K562 (cell line): Measurements from ENCODE around the gene SYNM. TPM values are rescaled to one million over a fixed set of nuclear protein-coding genes. Genes with fewer than 3 reads are reported as not detected.

Experiments used
- ATAC-seq: fragments of 200-7000 bp; cut with Tn5 transposase; 3 replicates; pipeline ENCODE4 v1.9.1; 2020; ENCODE audit warnings: moderate library complexity
- BruUV-seq: library from RNA; stranded (reverse); fragments of 400-500 nt; replicated peaks from 2 replicates; lab custom pipeline; 2021; lab: Mats Ljungman, UMichigan
- CTCF ChIA-PET: fragments of 300-600 bp; formaldehyde crosslinking; extraction: SDS; loops from one replicate; lab custom pipeline; 2021; ENCODE audit warnings: low intra/inter-chr PET ratio; lab: Yijun Ruan, JAX
- POLR2A ChIA-PET: fragments of 300-600, 350-650 bp; sonication (Branson Sonifier 250); formaldehyde crosslinking; extraction: SDS; loops from one replicate; lab custom pipeline; 2021; ENCODE audit warnings: antibody characterized with exemption, inconsistent platforms; lab: Yijun Ruan, JAX
- DNase-seq, 4 experiments: peaks; one replicate each; pipeline versions ENCODE4 v3.0.0 to v3.0.0-alpha.2; 2011 to 2018; ENCODE audit warnings: low spot score in 3 of 4, mixed read lengths in 3 of 4; ENCODE audit errors: extremely low read depth in 1 of 4
- FAIRE-seq: peaks from 2 replicates; lab custom pipeline; 2011; peaks lifted over from hg19 to GRCh38; lab: Jason Lieb, UNC
- H2AFZ ChIP-seq: 2 replicates; pipeline ENCODE4 v1.6.0; 2011; ENCODE audit warnings: low read depth, low read length, control low read depth, inconsistent platforms
- H3K27ac ChIP-seq: fragments of 200-600 bp; 3 replicates; pipeline ENCODE4 v1.8.0; 2011; ENCODE audit warnings: low read depth, mild to moderate bottlenecking, control low read depth, inconsistent platforms, low read length, moderate library complexity, mixed read lengths; ENCODE audit errors: extremely low read depth
- H3K27me3 ChIP-seq, 2 experiments: fragments of 300-600 bp in 1 of 2; 2 replicates in 1 of 2; 3 replicates in 1 of 2; pipeline versions ENCODE4 v1.6.0 to v1.8.0; 2011; ENCODE audit warnings: inconsistent platforms in 2 of 2, low read length in 2 of 2, mild to moderate bottlenecking in 1 of 2, mixed read lengths in 1 of 2, moderate library complexity in 1 of 2; ENCODE audit not compliant: control insufficient read depth in 2 of 2, insufficient read depth in 2 of 2
- H3K36me3 ChIP-seq: fragments of 300-600 bp; 3 replicates; pipeline ENCODE4 v1.8.0; 2011; ENCODE audit warnings: mild to moderate bottlenecking, low read length, inconsistent platforms; ENCODE audit not compliant: control insufficient read depth, insufficient read depth
- H3K4me1 ChIP-seq, 2 experiments: fragments of 200-600 bp in 1 of 2; replicated peaks in 1 of 2; 2 replicates in 1 of 2; 3 replicates in 1 of 2; pipeline versions ENCODE4 v1.5.1 to v1.8.0; 2011; ENCODE audit warnings: inconsistent platforms in 2 of 2, low read length in 2 of 2, mild to moderate bottlenecking in 1 of 2, mixed read lengths in 1 of 2, moderate library complexity in 1 of 2; ENCODE audit not compliant: control insufficient read depth in 2 of 2, insufficient read depth in 2 of 2
- H3K4me2 ChIP-seq: 2 replicates; pipeline ENCODE4 v1.6.1; 2011; ENCODE audit warnings: low read length, control low read depth, inconsistent platforms, mixed read lengths; ENCODE audit not compliant: insufficient read depth
- H3K4me3 ChIP-seq: fragments of 200-600 bp; sonication (generic), shearing (Covaris generic); 2 replicates; pipeline ENCODE4 v1.5.1; 2016; ENCODE audit warnings: control low read depth, inconsistent platforms
- H3K79me2 ChIP-seq: fragments of 200-600 bp; 3 replicates; pipeline ENCODE4 v1.8.0; 2011; ENCODE audit warnings: low read length, inconsistent platforms; ENCODE audit not compliant: control insufficient read depth, insufficient read depth
- H3K9ac ChIP-seq, 2 experiments: 2 replicates each; pipeline versions ENCODE4 v1.6.0 to v1.6.1; 2011; ENCODE audit warnings: low read depth in 2 of 2, low read length in 2 of 2, control low read depth in 1 of 2, inconsistent platforms in 1 of 2, mild to moderate bottlenecking in 1 of 2, mixed read lengths in 1 of 2; ENCODE audit not compliant: insufficient read depth in 1 of 2
- H3K9me1 ChIP-seq: one replicate; pipeline ENCODE4 v1.6.0; 2011; ENCODE audit warnings: inconsistent platforms, mild to moderate bottlenecking, low read length, moderate library complexity; ENCODE audit not compliant: control insufficient read depth, insufficient read depth
- H3K9me3 ChIP-seq: replicated peaks from 2 replicates; pipeline ENCODE4 v1.5.1; 2011; ENCODE audit warnings: low read depth, low read length, inconsistent platforms; ENCODE audit not compliant: control insufficient read depth, insufficient read depth
- H4K20me1 ChIP-seq: replicated peaks from 2 replicates; pipeline ENCODE4 v1.6.1; 2011; ENCODE audit warnings: low read length, inconsistent platforms, mixed read lengths; ENCODE audit not compliant: control insufficient read depth, insufficient read depth
- BMI1 ChIP-seq: fragments of 150-350 bp; IDR thresholded peaks from 2 replicates; pipeline ENCODE4 v1.6.1; 2014; ENCODE audit warnings: low read length
- STAT6 ChIP-seq: sonication (generic); formaldehyde crosslinking; IDR thresholded peaks from 2 replicates; pipeline ENCODE4 v1.8.1; 2023; ENCODE audit warnings: mild to moderate bottlenecking, missing genetic modification reagents
- ZBTB5 ChIP-seq: fragments of 450-650 bp; IDR thresholded peaks from 2 replicates; pipeline ENCODE4 v1.6.1; 2017; ENCODE audit warnings: antibody characterized with exemption
- WGBS: fragments of 100-300 bp; shearing (Covaris generic); methylation state at CpG from one replicate; pipeline ENCODE4 v1.1.6; 2016; ENCODE audit warnings: low coverage, mixed read lengths; ENCODE audit not compliant: insufficient coverage; ENCODE audit errors: missing lambda C conversion rate; 5-methylcytosine and 5-hydroxymethylcytosine counted together
- in situ Hi-C: fragments of 300-500 bp; cut with MboI; formaldehyde crosslinking; loops from 4 replicates; pipeline ENCODE4 v1.15.0; 2018; ENCODE audit warnings: inconsistent platforms, mixed read lengths
- intact Hi-C: fragments of 100-400 bp; cut with micrococcal nuclease; formaldehyde crosslinking; loops from 2 replicates; pipeline ENCODE4 v1.14.2; 2022
- polyA plus RNA-seq, 8 experiments: library from polyadenylated mRNA; depleted of rRNA in 4 of 8; stranded (reverse) in 5 of 8; unstranded in 3 of 8; fragments of >200 nt; fragmentation: Nextera tagmentation in 2 of 8; fragmentation: Illumina TruSeq in 1 of 8; extraction: Ambion mirVana in 2 of 8; extraction: Trizol in 1 of 8; gene quantifications; 2 replicates each; pipeline versions ENCODE4 v1.2.1 to v1.2.3, GENCODE V29; 2011 to 2014; ENCODE audit warnings: inconsistent platforms in 1 of 8, missing spikeins in 1 of 8
- total RNA-seq, 7 experiments: library from RNA; depleted of rRNA in 6 of 7; stranded (reverse); fragments of >200 nt in 6 of 7; fragmentation: Illumina TruSeq in 2 of 7; extraction: Trizol in 2 of 7; gene quantifications; 2 replicates each; pipeline versions ENCODE4 v1.2.1 to v1.2.3, GENCODE V29; 2011 to 2021; ENCODE audit warnings: low replicate concordance in 1 of 7

Gene SYNM
- total and polyA plus RNA-seq, 9 of the 15 experiments (the other 6 are each of a cell fraction or from before 2014, with no cell fraction given): 0.01 to 0.42 (median 0.13) TPM

DNA sequence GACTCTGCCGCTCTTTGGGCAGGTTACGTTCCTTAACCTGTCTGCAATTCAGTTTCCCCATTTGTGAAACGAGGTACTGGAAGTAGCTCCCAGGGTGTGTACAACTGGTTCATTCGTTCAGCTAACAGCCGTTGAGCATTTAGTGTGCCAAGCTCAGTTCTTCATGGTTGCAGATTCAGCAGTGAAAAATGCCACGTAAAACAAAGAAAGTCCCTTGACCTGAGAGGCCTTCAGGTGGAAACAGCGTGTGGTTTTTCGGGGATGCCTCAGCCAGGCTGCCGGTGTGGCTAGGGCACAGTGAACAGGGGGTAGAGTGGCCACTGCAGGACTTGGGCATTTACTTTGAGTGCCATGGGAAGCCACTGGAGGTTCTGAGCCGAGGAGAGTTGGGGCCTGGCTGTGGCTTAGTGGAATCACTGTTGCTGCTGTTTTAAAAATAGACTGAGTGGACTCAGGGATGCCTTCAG is 4.7 kb downstream of the SYNM start:
- ChIA-PET CTCF (no interaction called here), POLR2A (interaction anchor here (0.5 to 1.2 kb wide), 3 partner anchors 8 to 310 kb away, joined by 3 to 6 read pairs (median 3); no protein-coding TSS in a partner anchor)
- no peak overlapping the region for H3K9ac ChIP-seq
- no peak overlapping the region for H3K4me2 ChIP-seq
- H3K9me1 ChIP-seq: no peaks in the 10 kb centered on the region
- no peak for ATAC-seq
- no peaks in the 10 kb centered on the region for H4K20me1 ChIP-seq
- no peak overlapping the region for H3K27ac ChIP-seq
- in situ Hi-C loops: no loop called here
- no peak for TF ChIP-seq STAT6 (CRISPR knock-in tag)
- TF ChIP-seq BMI1: no peak
- TF ChIP-seq ZBTB5: no peak
- WGBS: 10% methylated on average over 10 of the region's 10 CpGs
- H3K4me1 ChIP-seq: peaks cover 0 to 11% of the 10 kb centered on the region in 2 experiments; a peak in 2 of 5 replicates
- DNase-seq: no peak
- peaks cover 7 to 39% of the 10 kb centered on the region in 2 experiments; a peak in 4 of 5 replicates for H3K27me3 ChIP-seq
- H3K4me3 ChIP-seq: no peak overlapping the region
- H2AFZ ChIP-seq: no peak overlapping the region
- intact Hi-C loops: no loop called here
- H3K79me2 ChIP-seq: no peaks in the 10 kb centered on the region
- no peak for FAIRE-seq
- no TSS peak for BruUV-seq
- H3K9me3 ChIP-seq: no peaks in the 10 kb centered on the region
- H3K36me3 ChIP-seq: no peaks in the 10 kb centered on the region
